Measurements from ENCODE around the gene KCNN1. TPM values are rescaled to one million over a fixed set of nuclear protein-coding genes. Genes with fewer than 3 reads are reported as not detected.

KCNN1 gene
- total and polyA plus RNA-seq, 4 donors: 0.14 to 0.60 (median 0.19) TPM; not detected in 1

GRCh38 chr19:17969096-17969792 is 2.3 kb downstream of the KCNN1 start:
- no peak overlapping the region for H3K4me3 ChIP-seq
- H3K27ac ChIP-seq (ENCODE audit: low read depth in 1 of 2, low read length in 1 of 2): no peak overlapping the region
- no peaks in the 10 kb centered on the region for H3K9me3 ChIP-seq (ENCODE audit: control insufficient read depth in 4 of 4, insufficient read depth in 3 of 4, low read length in 3 of 4)
- H3K4me1 ChIP-seq (ENCODE audit: control insufficient read depth in 5 of 5, insufficient read depth in 5 of 5, low read length in 5 of 5): peaks cover 0 to 5% (median 3%) of the 10 kb centered on the region in 5 donors
- TF ChIP-seq CTCF (IDR thresholded peaks at IDR 0.05; ENCODE audit: control extremely low read depth, extremely low read depth): no peak
- H3K9ac ChIP-seq (ENCODE audit: insufficient read depth in 1 of 2, low read length in 2 of 2): no peak overlapping the region
- WGBS, 2 donors: 87 to 88% methylated on average over 19 of the region's 19 CpGs
- DNase-seq (no peak), ATAC-seq (ENCODE audit: insufficient read depth, low FRiP score) (no peak)
- peaks cover 0 to 2% (median 2%) of the 10 kb centered on the region in 3 donors for H3K27me3 ChIP-seq (ENCODE audit: control insufficient read depth in 3 of 3, insufficient read depth in 3 of 3, low read length in 2 of 3)
- H3K36me3 ChIP-seq (ENCODE audit: control insufficient read depth in 4 of 4, insufficient read depth in 4 of 4, low read length in 4 of 4): no peaks in the 10 kb centered on the region

- Histone ChIP-seq H3K9ac (ENCODE audit: insufficient read depth in 1 of 2, low read length in 2 of 2) (no peak overlapping the region), H3K4me1 (ENCODE audit: control insufficient read depth in 5 of 5, insufficient read depth in 5 of 5, low read length in 5 of 5) (peaks cover 0 to 2% (median 1%) of the 10 kb centered on the region in 5 donors), H3K36me3 (ENCODE audit: control insufficient read depth in 4 of 4, insufficient read depth in 4 of 4, low read length in 4 of 4) (no peaks in the 10 kb centered on the region), H3K9me3 (ENCODE audit: control insufficient read depth in 4 of 4, insufficient read depth in 3 of 4, low read length in 3 of 4) (no peaks in the 10 kb centered on the region), H3K27me3 (ENCODE audit: control insufficient read depth in 3 of 3, insufficient read depth in 3 of 3, low read length in 2 of 3) (peaks cover 0 to 2% (median 2%) of the 10 kb centered on the region in 3 donors), H3K4me3 (no peak overlapping the region), H3K27ac (ENCODE audit: low read depth in 1 of 2, low read length in 1 of 2) (no peak overlapping the region)
- WGBS, 2 donors: 86 to 92% methylated on average over 1 of the region's 1 CpG
- ATAC-seq (ENCODE audit: insufficient read depth, low FRiP score): no peak
- TF ChIP-seq CTCF (IDR thresholded peaks at IDR 0.05; ENCODE audit: control extremely low read depth, extremely low read depth): no peak
- DNase-seq: no peak
These were observed 5.3 kb downstream of the KCNN1 start for GRCh38 chr19:17972230-17972629.

GRCh38 chr19:17973759-17974158 is 6.9 kb downstream of the KCNN1 start:
- H3K9ac ChIP-seq (ENCODE audit: insufficient read depth in 1 of 2, low read length in 2 of 2): no peak overlapping the region
- H3K4me3 ChIP-seq: no peak overlapping the region
- no peak for ATAC-seq (ENCODE audit: insufficient read depth, low FRiP score)
- H3K4me1 ChIP-seq (ENCODE audit: control insufficient read depth in 5 of 5, insufficient read depth in 5 of 5, low read length in 5 of 5): no peaks in the 10 kb centered on the region
- no peaks in the 10 kb centered on the region for H3K9me3 ChIP-seq (ENCODE audit: control insufficient read depth in 4 of 4, insufficient read depth in 3 of 4, low read length in 3 of 4)
- TF ChIP-seq CTCF (IDR thresholded peaks at IDR 0.05; ENCODE audit: control extremely low read depth, extremely low read depth): no peak
- H3K36me3 ChIP-seq (ENCODE audit: control insufficient read depth in 4 of 4, insufficient read depth in 4 of 4, low read length in 4 of 4): no peaks in the 10 kb centered on the region
- H3K27ac ChIP-seq (ENCODE audit: low read depth in 1 of 2, low read length in 1 of 2): no peak overlapping the region
- WGBS, 2 donors: 95 to 97% methylated on average over 23 of the region's 23 CpGs
- no peaks in the 10 kb centered on the region for H3K27me3 ChIP-seq (ENCODE audit: control insufficient read depth in 3 of 3, insufficient read depth in 3 of 3, low read length in 2 of 3)
- no peak for DNase-seq

GRCh38 chr19:17974551-17974950 is 7.6 kb downstream of the KCNN1 start:
- WGBS, 2 donors: 85 to 92% methylated on average over 6 of the region's 6 CpGs

More at GRCh38 chr19:17974551-17974950, 7.6 kb downstream of the KCNN1 start:
- Histone ChIP-seq H3K4me1 (ENCODE audit: control insufficient read depth in 5 of 5, insufficient read depth in 5 of 5, low read length in 5 of 5) (no peaks in the 10 kb centered on the region), H3K36me3 (ENCODE audit: control insufficient read depth in 4 of 4, insufficient read depth in 4 of 4, low read length in 4 of 4) (no peaks in the 10 kb centered on the region), H3K9ac (ENCODE audit: insufficient read depth in 1 of 2, low read length in 2 of 2) (no peak overlapping the region), H3K27me3 (ENCODE audit: control insufficient read depth in 3 of 3, insufficient read depth in 3 of 3, low read length in 2 of 3) (no peaks in the 10 kb centered on the region), H3K4me3 (no peak overlapping the region), H3K9me3 (ENCODE audit: control insufficient read depth in 4 of 4, insufficient read depth in 3 of 4, low read length in 3 of 4) (no peaks in the 10 kb centered on the region), H3K27ac (ENCODE audit: low read depth in 1 of 2, low read length in 1 of 2) (no peak overlapping the region)
- ATAC-seq (ENCODE audit: insufficient read depth, low FRiP score) (no peak), DNase-seq (no peak)
- no peak for TF ChIP-seq CTCF (IDR thresholded peaks at IDR 0.05; ENCODE audit: control extremely low read depth, extremely low read depth)

All from lung (tissue), 12 donors.